ENCODE data around the gene DARS2.
"Not testable (repeated sequence)": the region's sequence is repeated elsewhere in the genome, so short reads cannot be mapped to it uniquely, and the experiment has no call there.

DARS2 gene

DNA sequence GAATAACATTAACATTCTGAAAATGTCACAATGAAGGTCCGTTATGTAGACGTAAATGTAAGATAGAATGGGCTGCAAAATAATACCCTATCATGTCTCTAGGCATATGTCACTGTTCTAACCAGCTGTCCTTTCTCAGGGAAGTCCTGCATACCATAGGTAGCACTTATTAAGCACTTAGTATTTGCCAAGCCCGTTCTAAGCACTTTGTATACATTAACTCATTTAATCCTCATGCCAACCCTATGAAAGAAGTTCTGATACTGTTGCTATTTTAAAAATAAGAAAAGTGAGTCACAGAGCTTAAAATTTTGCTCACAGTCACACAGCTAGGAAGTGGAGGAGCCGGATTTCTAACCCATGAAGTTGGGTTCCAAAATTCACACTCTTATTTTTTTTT is 27.6 kb downstream of the DARS2 start:
- no peak for DNase-seq (ENCODE audit: low read depth)
- H3K4me3 ChIP-seq (ENCODE audit: low read depth, low read length), result no peak overlapping the region
- TF ChIP-seq, protein P1, sequence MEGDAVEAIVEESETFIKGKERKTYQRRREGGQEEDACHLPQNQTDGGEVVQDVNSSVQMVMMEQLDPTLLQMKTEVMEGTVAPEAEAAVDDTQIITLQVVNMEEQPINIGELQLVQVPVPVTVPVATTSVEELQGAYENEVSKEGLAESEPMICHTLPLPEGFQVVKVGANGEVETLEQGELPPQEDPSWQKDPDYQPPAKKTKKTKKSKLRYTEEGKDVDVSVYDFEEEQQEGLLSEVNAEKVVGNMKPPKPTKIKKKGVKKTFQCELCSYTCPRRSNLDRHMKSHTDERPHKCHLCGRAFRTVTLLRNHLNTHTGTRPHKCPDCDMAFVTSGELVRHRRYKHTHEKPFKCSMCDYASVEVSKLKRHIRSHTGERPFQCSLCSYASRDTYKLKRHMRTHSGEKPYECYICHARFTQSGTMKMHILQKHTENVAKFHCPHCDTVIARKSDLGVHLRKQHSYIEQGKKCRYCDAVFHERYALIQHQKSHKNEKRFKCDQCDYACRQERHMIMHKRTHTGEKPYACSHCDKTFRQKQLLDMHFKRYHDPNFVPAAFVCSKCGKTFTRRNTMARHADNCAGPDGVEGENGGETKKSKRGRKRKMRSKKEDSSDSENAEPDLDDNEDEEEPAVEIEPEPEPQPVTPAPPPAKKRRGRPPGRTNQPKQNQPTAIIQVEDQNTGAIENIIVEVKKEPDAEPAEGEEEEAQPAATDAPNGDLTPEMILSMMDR (IDR thresholded peaks at IDR 0.05; ENCODE audit: low read depth, low read length), result no peak
- TF ChIP-seq MYC (IDR thresholded peaks at IDR 0.05; ENCODE audit: low read depth, low read length) (no peak), POLR2A (IDR thresholded peaks at IDR 0.05; ENCODE audit: extremely low read depth, insufficient read length) (no peak)
- TF ChIP-seq, protein P2, sequence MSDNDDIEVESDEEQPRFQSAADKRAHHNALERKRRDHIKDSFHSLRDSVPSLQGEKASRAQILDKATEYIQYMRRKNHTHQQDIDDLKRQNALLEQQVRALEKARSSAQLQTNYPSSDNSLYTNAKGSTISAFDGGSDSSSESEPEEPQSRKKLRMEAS (IDR thresholded peaks at IDR 0.05; ENCODE audit: low read depth, low read length), result no peak

DNA sequence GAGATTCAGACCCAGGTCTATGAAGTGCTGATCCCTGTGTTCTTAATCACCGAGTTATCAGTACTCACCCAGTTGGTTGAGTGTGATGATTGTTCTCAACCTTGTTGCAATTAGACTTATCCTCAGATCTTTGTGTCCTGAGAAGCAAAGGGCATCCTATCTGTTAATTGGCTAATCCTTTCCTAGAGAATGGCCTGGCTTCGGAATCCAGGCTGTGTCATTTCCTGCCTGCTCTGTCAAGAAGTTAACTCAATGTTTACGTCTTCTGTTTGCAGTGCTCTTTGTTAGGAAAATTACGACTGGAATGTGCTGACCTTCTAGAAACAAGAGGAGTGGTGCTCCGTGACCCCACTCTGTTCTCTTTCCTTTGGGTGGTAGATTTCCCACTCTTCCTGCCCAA is 28.6 kb downstream of the DARS2 start:
- TF ChIP-seq, protein P2 (IDR thresholded peaks at IDR 0.05; ENCODE audit: low read depth, low read length), result no peak
- TF ChIP-seq, protein P1 (IDR thresholded peaks at IDR 0.05; ENCODE audit: low read depth, low read length), result no peak
- TF ChIP-seq MYC (IDR thresholded peaks at IDR 0.05; ENCODE audit: low read depth, low read length) (no peak), POLR2A (IDR thresholded peaks at IDR 0.05; ENCODE audit: extremely low read depth, insufficient read length) (no peak)
- no peak for DNase-seq (ENCODE audit: low read depth)
- H3K4me3 ChIP-seq (ENCODE audit: low read depth, low read length), result no peak overlapping the region

DNA sequence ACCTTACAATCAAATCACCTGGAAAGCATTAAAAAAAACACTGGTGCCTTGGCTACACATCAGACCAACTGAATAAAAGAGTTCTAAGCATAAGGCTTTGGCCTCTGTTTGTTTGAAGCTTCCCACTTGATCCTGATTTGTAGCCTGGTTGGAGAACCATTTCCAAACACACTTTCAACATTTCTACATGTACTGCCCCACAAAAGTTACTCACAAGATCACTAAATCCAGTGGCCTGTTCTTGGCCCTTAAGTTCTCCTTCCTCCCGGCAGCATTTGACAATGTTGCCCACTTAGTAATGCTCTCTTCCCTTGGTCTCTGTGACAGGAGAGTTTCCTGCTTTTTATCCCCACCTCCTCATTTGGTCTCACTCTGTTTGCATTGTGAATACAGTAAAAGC is 31.5 kb downstream of the DARS2 start:
- H3K4me3 ChIP-seq (ENCODE audit: low read depth, low read length), result no peak overlapping the region
- TF ChIP-seq POLR2A (IDR thresholded peaks at IDR 0.05; ENCODE audit: extremely low read depth, insufficient read length), result no peak
- TF ChIP-seq, protein P1 (IDR thresholded peaks at IDR 0.05; ENCODE audit: low read depth, low read length), result no peak
- TF ChIP-seq, protein P2 (IDR thresholded peaks at IDR 0.05; ENCODE audit: low read depth, low read length), result no peak
- TF ChIP-seq MYC (IDR thresholded peaks at IDR 0.05; ENCODE audit: low read depth, low read length), result no peak
- DNase-seq (ENCODE audit: low read depth), result no peak

DNA sequence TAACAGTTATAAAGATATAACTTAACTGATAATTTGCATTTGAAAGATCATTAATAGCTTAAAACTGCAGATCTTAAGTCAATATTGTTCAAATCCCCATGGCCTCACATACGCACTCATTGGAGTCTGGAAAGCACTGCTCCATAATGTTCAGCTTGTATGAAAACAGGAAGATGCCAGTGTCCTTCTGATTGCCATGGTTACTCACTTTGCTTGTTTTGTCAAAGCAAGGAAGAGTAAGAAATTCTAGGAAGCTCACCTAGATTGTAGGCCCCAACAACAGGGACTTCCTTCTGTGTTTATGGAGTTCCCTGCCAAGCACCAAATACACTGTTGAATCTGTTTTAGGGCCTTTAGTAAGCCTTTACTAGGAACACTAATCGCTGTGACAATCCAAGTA is 32.4 kb downstream of the DARS2 start:
- H3K4me3 ChIP-seq (ENCODE audit: low read depth, low read length), result no peak overlapping the region
- TF ChIP-seq MYC (IDR thresholded peaks at IDR 0.05; ENCODE audit: low read depth, low read length), result no peak
- no peak for TF ChIP-seq POLR2A (IDR thresholded peaks at IDR 0.05; ENCODE audit: extremely low read depth, insufficient read length)
- TF ChIP-seq, protein P1 (IDR thresholded peaks at IDR 0.05; ENCODE audit: low read depth, low read length), result no peak
- TF ChIP-seq, protein P2 (IDR thresholded peaks at IDR 0.05; ENCODE audit: low read depth, low read length), result no peak
- DNase-seq (ENCODE audit: low read depth), result no peak

DNA sequence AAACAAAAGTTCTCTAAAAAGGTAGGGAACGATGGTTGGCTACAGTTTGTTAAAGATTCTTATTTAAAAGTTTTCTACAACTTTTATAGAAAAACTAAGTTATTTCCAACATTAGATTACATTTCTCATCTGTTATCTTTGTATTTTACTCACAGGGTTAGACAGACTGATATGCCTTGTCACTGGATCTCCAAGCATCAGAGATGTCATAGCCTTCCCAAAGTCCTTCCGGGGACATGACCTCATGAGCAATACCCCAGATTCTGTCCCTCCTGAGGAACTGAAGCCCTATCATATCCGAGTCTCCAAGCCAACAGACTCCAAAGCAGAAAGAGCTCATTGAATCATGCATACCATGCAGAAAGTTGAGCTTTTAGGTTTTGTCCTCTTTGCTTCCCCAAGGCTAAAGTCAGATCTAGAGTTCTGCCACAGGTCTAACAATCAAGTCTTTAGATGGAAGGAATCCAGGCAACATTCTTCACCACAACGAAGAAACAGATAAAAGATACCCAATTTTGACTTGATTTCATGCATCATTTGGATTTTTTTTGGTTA is 33.0 kb downstream of the DARS2 start:
- DNase-seq (ENCODE audit: low read depth), result no peak
- H3K4me3 ChIP-seq (ENCODE audit: low read depth, low read length), result no peak overlapping the region
- TF ChIP-seq MYC (IDR thresholded peaks at IDR 0.05; ENCODE audit: low read depth, low read length) (no peak), POLR2A (IDR thresholded peaks at IDR 0.05; ENCODE audit: extremely low read depth, insufficient read length) (no peak)
- TF ChIP-seq, protein P2 (IDR thresholded peaks at IDR 0.05; ENCODE audit: low read depth, low read length), result no peak
- TF ChIP-seq, protein P1 (IDR thresholded peaks at IDR 0.05; ENCODE audit: low read depth, low read length), result no peak

DNA sequence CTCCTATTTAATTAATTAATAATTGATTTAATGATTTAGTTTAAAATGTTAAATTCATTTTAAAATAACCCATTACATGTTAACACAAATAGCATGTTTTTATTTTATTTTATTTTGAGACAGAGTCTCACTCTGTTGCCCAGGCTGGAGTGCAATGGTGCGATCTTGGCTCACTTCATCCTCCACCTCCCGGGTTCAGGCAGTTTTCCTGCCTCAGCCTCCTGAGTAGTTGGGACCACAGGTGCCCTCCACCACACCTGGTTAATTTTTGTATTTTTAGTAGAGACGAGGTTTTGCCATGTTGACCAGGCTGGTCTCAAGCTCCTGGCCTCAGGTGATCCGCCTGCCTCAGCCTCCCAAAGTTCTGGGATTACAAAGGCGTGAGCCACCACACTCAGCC is 35.1 kb downstream of the DARS2 start:
- DNase-seq (ENCODE audit: low read depth); H3K4me3 ChIP-seq (ENCODE audit: low read depth, low read length): not testable (repeated sequence)
